GM20431 (cell line): ENCODE results near the gene SP140L.
"Not testable (repeated sequence)": the region's sequence is repeated elsewhere in the genome, so short reads cannot be mapped to it uniquely, and the experiment has no call there.

ENCODE experiments used
- in situ Hi-C: fragments of 300-500 bp; cut with MseI, MboI; formaldehyde crosslinking; loops from one replicate; pipeline ENCODE4 v1.15.0; 2020; ENCODE audit warnings: low sequenced_read_pairs; ENCODE audit not compliant: unreplicated experiment

Gene SP140L

DNA sequence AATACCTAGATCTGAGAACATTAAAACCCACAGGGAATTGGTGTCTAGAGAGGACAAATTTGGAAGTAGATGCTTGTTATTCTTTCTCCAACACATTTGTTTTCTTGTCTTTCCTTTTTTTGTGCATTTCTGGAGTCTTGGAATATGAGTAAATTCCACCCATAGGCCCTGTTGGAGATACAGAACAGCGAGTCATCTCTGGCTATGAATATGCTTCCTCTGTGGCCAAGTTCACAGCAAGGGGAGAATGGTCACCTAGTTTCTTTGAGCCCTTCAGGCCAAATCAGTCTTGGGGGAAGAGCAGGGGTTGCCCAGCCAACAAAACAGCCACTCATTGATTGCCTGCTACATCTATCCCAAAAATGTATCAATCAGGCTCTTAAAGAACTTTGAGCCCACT lies 31.3 kb downstream of the SP140L start:
- in situ Hi-C loops, result no loop called here

DNA sequence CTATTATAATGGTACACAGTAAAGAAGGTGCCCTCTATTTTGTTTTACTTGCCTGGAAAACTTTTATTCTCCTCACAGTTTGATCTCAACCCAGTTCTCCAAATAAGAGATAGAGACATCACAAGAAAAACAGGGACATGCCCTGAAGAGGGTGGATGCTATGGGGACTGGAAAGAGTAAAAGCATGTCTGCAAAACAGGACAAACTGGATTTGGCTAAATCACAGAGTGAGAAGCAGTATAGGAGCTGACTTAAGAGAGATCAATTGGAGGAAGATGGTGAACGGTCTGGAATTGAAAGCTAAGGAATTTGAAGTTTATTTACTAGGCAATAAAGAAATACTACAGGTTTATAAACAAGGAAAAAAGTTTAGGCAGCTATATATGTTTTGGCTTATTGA lies 33.0 kb downstream of the SP140L start:
- in situ Hi-C loops, result no loop called here

DNA sequence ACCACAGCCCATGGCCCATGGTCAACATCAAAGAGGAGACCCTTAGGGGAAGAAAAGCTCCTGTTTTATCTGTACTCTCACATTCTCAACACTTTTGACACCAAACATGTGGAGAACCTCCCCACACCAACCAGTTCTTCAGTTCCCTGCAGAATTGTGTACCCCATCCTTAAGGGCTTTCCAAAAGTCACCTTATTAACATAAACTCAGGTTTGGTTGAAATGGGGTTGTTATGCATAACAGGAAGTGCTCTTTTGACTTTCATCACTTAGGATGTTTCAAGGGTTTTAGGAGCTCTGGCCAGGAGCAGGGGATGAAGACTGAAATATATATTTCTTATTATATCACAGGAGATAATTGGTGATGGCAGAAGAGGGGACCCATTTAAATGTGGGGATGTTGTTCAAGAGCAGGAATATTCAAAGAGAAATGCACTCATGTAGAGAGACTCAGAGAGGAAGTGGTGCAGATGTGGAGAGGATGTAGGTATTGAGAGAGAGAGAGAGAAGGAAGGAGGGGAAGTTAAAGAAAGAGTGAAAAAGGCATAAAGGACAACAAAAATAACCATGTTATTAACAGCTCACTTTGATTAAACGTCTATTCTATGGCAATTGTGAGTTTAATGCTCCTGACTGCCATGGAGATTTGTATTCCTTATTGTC lies 35.2 kb downstream of the SP140L start:
- in situ Hi-C loops, result no loop called here

DNA sequence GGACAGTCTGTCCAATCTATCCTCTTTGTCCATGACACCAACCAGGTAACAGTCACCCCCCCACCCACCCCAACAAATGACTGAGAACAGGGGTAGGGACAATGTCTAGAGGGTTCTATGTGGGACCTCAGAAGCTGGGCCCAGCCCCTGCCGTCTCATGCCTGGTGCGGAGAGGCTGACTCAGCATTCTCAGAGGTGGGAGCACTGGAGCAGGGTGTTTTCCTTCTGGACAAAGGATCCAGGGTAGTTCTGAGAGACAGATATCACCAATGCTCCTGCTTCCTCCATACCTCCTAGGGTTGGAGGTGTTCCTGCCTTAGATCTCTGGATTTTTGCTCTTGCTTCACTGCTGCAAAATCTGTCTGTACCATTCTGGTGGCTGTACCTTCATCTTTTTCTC lies 55.1 kb downstream of the SP140L start:
- in situ Hi-C loops, result no loop called here

DNA sequence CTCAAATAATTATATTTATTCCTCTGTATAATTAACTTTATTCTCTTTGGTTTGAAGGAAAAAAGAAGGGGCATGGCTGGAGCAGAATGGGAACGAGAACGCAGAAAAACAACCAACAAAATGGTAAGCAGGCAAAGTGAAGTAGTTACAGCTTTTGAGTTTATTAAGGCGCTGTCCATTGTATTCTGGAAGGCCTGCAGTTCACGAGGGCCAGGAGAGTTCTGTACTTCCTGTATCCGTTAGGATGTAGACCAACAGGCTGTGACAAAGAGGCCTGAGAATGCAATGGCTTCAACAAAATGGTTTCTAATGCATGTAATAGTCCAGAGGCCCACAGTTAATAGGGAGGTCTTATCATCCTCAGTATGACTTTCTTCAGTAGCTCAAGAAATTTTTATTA lies 56.5 kb downstream of the SP140L start:
- in situ Hi-C loops, result no loop called here

DNA sequence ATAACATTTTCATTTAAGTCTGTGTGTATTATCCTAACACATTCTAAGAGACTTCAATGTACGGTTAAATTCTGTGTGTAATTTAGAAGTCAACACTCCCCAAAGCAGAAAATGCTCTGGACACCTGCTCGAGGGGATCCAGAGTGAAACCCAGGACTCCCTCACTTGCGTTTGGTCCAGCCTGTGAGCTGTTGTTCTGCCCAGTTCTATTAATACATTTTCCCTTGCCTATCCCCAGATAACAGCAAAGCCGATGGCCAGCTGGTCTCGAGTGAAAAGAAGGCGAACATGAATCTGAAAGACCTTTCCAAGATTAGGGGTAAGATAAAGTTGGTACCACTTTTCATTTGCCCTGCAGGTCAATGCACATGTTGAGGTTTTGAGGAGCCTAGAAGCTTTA lies 58.0 kb downstream of the SP140L start:
- in situ Hi-C loops, result no loop called here

DNA sequence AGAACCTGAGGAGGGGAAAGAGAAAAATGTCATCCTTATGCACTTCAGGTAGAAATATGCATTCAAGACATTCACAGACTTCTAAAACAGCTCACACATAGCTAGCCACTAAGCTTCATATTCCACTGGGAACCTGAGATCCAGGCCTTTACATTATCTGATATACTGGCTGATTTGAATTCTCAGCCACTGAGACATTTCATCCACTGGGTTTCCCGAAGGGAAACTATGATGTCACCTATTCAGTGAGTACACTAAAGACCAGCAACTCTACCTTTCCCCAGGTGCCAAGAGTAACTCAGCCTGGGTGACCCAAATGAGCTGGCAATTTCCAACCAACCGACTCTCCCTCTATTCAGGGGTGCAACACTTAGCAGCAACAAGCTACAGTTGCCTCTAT lies 67.3 kb downstream of the SP140L start:
- in situ Hi-C loops, result no loop called here

DNA sequence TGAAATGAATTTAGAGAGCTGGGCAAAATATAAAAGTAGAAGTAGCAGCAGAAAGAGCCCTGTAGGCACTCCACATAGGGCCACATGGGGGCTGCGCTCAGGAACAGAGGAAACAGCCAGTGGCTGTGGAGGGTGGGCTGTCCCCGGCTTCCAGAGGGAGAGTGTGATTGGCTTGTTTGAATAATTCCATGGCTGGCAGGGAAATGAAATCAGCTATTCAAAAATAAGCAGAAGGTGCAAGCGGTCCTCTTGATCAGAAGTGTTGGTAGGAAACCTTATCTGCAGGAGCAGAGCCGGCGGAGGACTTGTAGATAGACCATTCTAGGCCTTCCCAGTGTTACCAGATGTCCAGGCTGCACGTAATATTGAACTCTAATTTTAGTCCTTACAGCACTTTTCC lies 71.7 kb downstream of the SP140L start:
- in situ Hi-C loops, result not testable (repeated sequence)

DNA sequence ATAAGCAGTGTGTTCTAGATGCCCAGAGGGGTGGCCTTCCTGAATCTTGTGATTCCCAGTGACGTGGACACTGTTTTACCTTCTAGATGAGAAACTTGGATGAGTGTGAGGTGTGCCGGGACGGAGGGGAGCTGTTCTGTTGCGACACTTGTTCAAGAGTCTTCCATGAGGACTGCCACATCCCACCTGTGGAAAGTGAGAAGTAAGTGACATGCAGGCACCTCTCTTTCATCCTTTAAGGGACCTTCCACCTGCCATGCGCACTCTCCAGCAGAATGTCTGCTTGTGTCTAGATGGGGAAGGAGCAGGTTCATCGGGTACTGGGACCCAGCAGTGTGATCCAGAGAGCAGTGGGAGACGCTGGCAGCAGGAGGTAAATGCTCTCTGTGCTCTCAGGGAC lies 73.0 kb downstream of the SP140L start:
- in situ Hi-C loops, result no loop called here

DNA sequence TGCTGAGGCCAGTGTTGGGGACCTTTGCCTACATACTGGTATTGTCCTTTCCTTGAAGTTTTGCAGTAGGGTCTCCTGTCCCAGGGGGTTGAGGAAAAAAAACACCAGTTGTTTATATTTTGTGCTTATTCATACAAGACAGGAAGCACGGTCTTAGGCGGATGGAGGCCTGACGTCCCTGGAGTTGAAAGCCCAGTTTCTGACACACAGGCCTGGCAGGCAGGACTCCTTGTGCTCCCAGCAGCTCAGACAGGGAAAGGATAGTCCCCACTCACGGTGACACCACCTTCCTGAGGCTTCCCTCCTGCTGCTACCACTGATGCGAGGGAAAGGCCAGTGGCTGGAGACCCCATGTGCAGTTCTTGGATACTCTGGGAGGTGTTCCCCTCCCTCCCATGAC lies 73.5 kb downstream of the SP140L start:
- in situ Hi-C loops, result no loop called here

DNA sequence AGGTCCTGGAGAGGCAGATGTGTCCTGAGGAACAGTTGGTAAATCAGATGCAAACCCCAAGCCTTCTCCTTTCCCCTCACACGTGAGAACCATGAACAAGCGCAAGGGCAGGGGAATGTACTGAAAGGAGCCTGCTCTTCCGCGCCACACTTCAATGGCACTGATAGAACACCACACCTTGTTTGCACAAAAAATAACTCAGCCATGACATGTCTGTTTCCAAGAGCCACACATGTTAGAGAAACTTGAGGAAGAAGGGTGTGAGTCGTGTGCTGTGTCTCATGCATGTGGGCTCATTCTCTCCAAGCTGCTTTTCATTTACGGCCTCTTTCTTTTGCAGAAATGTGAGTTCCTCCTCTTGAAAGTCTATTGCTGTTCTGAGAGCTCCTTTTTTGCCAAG lies 74.0 kb downstream of the SP140L start:
- in situ Hi-C loops, result not testable (repeated sequence)

DNA sequence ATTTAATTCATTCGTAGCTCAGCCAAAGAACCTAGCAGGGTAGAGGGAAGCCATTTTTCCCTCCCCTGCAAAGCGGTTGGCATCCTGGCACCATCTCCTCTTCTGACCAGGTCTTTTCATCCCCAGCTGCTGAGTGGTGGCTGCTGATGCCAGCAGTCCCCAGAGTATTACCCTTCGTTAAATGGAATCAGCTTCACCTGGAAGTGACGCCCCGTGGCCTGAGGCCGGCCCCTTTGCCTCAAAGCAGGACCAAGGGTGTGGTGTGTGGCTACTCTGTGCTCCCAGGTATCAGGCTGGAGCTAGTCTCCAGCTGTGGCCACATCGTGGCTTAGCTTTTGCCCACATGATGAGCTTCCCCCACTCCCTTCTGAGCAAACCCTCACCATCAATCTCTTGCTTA lies 76.8 kb downstream of the SP140L start:
- in situ Hi-C loops, result no loop called here

DNA sequence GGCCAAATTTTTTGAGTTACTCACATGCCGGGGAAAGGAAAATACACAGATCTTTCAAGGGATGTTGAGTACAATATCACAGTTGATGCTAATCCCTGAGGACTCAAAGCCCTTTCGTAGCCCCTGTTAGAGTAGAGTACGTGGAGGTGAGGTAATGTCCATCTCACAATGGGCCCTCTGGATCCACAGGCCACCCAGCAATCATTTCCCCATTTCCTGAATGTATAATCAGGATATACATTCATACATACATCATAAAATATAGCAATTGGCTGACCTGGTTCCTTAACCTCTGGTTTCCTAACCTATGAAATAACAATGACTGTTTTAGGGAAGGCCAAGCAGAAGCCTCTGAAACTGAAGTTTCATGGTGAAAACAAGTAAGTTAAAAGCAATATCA lies 78.8 kb downstream of the SP140L start:
- in situ Hi-C loops, result no loop called here

DNA sequence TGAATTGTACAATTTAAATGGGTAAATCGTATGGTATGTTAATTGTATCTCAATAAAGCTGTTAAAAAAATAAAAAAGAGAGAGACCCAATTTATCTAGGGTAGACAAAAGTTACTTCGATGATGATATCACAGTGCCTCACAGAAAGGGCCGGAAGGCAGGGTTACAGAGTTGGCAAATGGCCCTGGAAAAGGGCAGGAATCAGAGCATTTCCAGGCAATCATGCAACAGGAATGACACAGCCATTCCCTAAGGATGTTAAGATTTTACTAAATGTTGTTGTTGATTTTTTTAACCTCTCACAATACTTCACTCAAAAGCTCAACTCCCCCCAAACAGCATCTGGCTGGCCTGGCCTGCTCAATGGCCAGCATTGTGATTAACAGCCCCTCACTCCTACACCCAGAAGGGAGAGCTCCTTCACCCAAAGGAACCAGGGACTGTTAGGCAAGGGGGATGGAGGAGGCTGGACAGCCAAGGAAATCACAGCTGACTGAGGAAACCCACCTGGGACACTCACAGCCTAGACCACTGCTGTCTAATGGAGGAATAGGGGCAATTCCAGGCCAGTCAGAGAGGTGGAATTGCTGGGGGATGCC lies 81.3 kb downstream of the SP140L start:
- in situ Hi-C loops, result no loop called here

DNA sequence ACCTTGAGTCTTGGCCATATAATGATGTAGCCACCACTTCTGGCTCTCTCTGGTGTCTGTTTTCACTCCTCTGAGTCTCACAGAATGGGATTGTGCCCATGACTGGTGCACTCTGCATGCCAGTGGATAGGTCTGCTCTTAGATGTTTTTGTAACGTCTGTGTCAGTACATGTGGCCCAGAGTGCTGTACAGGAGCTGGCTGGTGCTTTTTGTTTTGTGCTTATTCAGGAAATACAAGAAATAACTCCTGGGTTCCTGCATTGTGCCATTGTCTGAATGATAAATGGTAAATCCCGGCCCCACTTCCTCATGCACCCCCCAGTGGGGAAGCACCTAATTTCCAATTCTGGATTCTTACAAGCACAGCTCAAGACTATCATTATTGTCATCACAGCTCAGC lies 82.3 kb downstream of the SP140L start:
- in situ Hi-C loops, result not testable (repeated sequence)

DNA sequence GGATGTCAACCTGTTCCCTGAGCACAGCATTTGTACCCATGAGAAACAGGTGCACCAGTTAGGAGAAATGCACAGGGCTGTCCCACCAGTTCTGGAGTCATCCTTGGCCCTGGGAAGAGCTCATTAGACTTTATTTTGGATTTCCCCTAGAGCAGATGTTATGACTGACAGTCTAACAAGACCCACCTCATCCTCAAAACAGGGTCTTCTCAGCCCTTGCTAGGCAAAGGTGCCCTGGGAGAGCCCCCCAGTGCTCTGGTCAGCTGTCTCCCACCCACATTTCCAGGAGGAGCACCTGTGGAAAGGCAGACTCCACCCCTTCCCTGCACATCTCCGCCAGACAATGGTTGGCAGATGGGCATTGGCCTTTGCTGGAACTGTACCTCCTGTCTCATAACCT lies 83.3 kb downstream of the SP140L start:
- in situ Hi-C loops, result no loop called here

DNA sequence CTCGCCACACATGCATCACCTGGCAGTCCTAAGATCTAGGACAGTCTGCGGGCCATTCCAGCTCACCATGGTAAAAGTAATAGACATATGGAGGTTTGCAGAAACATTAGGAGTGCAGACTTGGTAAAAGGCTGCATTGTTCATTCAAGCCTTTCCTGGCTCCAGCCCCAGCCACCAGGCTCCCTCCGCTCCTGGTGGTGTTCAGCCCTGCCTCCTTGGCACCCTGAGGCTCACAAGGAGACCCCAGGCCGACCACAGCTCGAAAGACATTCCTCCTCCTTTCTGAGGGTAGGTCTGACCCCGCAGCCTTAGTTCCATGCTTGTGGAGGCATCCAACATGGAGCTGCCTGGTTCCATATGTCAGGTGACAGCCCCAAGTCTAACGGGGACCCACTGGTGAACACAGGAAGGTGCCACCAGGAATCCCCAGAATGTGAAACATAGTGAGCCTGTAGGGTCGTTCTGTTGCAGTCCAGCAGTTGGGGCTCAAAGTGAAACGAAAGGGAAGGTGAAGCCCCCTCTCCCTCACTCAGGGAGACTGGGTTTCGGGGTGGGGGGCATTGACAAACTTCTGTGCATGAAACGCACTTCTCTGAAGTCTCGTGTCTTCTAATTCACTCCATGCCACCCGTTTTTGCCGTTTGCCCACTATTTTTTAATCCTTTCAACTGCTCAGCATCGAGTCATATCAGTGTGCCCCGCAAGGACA lies 84.0 kb downstream of the SP140L start:
- in situ Hi-C loops, result no loop called here

DNA sequence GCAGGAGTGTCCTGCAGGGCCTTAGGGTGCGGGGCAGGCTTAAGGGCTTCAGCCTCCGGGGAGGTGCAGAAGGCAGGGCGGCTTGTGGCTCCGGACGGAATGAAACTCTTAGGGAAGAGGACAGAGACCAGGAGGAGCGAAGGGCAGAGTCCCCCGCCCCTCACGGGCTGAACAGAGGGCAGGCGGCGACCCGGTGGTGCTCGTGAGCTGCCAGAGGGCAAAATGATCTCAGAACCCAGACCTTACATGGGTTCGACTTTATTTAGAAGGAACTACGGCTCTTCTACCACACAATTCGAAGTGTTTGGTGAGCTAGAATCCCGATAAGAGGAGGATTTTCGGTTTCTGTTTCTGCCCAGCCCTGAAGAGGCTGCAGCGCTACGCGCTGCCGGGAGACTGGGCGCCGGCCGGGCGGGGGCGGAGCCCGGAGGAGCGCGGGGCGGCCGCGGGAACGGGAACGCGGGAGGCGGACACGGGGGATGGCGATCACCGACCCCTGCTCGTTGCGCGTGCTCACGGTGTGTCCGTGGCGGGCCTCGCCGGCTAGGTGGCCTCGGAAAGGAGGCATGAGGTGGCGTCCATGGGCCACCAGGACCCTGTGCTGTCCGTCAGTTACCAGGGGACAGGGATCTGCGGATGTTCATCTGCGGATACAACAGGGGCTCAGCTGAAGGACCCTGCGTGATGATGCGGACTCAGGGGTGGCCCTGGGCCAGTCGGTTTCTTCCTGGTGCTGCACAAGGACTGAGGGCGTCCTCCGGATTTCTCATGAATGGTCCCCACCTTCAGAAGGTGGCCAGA lies 84.8 kb downstream of the SP140L start:
- in situ Hi-C loops, result no loop called here

DNA sequence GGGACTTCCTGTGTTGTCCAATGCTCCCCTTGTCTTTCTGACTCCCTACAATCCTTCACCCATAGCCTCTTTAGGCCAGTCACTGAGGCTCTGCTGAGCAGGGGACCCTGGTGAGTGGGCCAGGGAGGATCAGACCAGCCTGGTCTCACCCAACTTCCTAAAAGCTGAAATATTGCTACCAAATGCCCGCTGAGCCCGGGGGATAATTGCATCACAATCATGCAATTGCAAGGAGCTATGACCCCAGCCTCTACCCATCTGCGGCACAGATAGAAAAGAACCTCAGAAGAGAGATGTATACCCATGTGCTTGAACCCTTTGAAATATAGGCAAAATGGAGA lies 85.3 kb downstream of the SP140L start:
- in situ Hi-C loops, result no loop called here

DNA sequence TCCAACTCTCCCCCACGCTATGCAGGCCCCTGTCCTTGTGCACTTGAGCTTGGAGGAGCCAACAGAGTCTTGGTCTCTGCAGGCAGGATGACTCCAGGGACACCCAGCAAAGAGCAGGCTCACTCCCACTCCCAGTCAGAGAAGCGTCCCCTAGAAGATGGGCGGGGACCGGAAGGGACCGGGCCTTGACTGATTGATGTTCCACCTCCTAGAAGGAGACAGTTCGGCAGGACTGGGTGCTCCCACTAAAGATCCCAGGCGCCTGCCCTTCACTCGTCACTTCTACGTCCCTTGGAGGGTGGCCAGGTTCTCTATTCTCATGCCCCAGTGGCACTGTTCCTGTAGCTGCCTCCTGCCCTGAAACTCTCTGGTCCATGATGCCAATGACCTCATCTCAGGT lies 85.9 kb downstream of the SP140L start:
- in situ Hi-C loops, result no loop called here

DNA sequence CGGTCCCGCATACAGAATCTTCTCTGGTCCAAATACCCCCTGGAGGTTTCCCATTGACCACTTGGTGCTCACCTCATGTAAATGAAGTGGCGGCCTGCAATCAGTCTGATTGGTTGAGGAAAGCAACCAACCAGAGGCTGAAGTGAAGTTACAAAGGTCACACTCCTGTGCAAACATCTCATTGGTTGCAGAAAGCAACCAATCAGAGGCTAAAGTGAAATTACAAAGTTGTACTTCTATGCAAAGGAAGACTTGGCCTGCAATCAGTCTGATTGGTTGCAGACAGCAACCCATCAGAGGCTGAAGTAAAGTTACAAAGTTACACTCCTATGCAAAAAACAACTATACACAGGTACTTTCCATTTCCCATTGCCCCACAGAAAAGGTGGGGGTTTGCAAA lies 86.5 kb downstream of the SP140L start:
- in situ Hi-C loops, result no loop called here
